LNCaP clone FGC (cell line): ENCODE measurements around the gene CANT1.

Experiments
- DNase-seq: peaks from one replicate; pipeline ENCODE4 v3.0.0-alpha.2; 2011; ENCODE audit warnings: low read depth
- H3K4me3 ChIP-seq: 2 replicates; pipeline ENCODE4 v1.5.1; 2011; ENCODE audit warnings: mild to moderate bottlenecking, low read depth, low read length, control low read depth
- TF ChIP-seq, protein P1 (sequence below): IDR thresholded peaks from 2 replicates; pipeline ENCODE4 v1.5.1; 2012; ENCODE audit warnings: mild to moderate bottlenecking; ENCODE audit not compliant: control insufficient read depth, insufficient read depth; ENCODE audit errors: extremely low read depth

Gene CANT1

DNA sequence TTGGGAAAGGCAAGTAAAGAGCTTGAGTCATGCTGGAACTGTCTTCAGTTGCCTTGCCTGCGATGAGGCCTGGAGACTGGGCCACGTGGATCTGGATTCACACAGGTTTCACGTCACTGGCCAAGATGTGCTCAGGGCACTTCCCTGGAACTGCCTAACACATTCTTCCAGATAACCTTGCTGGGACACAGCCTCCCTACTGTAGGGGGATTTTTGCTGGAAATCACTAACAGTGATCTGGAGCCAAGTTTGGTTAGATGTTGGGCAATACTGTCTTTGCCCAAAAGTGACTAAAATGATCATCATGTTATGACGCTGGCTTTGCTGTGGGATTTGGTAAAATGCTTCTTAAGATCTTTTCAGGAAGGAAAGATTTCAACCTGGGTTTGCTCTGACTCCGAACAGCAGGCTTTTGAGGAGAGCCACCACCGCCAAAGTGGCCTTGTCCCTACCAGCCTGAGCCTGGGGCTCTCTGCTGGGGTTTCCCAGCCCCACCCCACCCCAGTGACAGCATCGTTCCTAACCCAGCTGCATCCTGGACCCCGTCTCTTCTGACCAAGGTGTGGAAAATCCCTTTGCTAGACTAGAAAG, 29.1 kb upstream of the CANT1 start:
- no peak overlapping the region for H3K4me3 ChIP-seq
- no peak for DNase-seq
- TF ChIP-seq, protein P1, sequence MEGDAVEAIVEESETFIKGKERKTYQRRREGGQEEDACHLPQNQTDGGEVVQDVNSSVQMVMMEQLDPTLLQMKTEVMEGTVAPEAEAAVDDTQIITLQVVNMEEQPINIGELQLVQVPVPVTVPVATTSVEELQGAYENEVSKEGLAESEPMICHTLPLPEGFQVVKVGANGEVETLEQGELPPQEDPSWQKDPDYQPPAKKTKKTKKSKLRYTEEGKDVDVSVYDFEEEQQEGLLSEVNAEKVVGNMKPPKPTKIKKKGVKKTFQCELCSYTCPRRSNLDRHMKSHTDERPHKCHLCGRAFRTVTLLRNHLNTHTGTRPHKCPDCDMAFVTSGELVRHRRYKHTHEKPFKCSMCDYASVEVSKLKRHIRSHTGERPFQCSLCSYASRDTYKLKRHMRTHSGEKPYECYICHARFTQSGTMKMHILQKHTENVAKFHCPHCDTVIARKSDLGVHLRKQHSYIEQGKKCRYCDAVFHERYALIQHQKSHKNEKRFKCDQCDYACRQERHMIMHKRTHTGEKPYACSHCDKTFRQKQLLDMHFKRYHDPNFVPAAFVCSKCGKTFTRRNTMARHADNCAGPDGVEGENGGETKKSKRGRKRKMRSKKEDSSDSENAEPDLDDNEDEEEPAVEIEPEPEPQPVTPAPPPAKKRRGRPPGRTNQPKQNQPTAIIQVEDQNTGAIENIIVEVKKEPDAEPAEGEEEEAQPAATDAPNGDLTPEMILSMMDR: no peak

DNA sequence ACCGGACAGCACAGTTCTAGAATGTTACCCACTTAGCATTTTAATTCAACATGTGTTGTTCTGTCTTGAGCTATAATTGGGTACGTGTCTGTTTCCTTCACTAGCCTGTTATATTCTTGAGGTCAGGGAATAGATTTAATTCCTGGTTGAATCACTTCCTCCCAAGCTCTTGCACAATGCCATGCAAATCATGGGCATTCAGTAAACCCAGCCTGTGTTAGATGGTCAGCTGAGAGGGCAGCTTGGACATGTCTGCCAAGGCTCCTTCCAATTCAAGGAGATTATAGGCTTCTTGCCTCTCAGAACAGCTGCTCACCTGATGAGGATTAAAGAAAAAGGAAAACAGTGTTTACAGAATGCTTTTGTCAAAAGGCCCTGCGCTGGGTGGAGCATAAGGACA, 27.0 kb upstream of the CANT1 start:
- no peak overlapping the region for H3K4me3 ChIP-seq
- DNase-seq: no peak
- TF ChIP-seq, protein P1: no peak

- H3K4me3 ChIP-seq: no peak overlapping the region
- TF ChIP-seq, protein P1: no peak
- no peak for DNase-seq
These were observed 26.6 kb upstream of the CANT1 start for GRCh38 chr17:79036181-79036580.

- TF ChIP-seq, protein P1: no peak
These were observed 26.1 kb upstream of the CANT1 start for GRCh38 chr17:79035686-79036085.

GRCh38 chr17:79034931-79035485, 25.4 kb upstream of the CANT1 start:
- no peak overlapping the region for H3K4me3 ChIP-seq
- DNase-seq: no peak
- TF ChIP-seq, protein P1: no peak

More at GRCh38 chr17:79035686-79036085, 26.1 kb upstream of the CANT1 start:
- no peak overlapping the region for H3K4me3 ChIP-seq
- DNase-seq: no peak

GRCh38 chr17:79033741-79034501, 24.4 kb upstream of the CANT1 start:
- H3K4me3 ChIP-seq: no peak overlapping the region
- TF ChIP-seq, protein P1: no peak
- no peak for DNase-seq
